ENCODE data around the gene FDX2. TPM values are rescaled to one million over a fixed set of nuclear protein-coding genes. Genes with fewer than 3 reads are reported as not detected.

The FDX2 gene
- total and polyA plus RNA-seq, 2 of the 13 experiments (the other 11 are each of a cell fraction or from before 2014, with no cell fraction given) = 21.0 to 24.7 TPM

GRCh38 chr19:10266706-10267105 is 49.1 kb downstream of the FDX2 start (continued):
- TF ChIP-seq KIAA2018 (CRISPR knock-in tag; IDR thresholded peaks at IDR 0.05; ENCODE audit: borderline replicate concordance) (no peak), TGIF2 (CRISPR knock-in tag; IDR thresholded peaks at IDR 0.05) (no peak), ZNF496 (CRISPR knock-in tag; IDR thresholded peaks at IDR 0.05; ENCODE audit: insufficient replicate concordance) (no peak), TCF7L2 (IDR thresholded peaks at IDR 0.05; ENCODE audit: low read depth, low read length) (no peak)

GRCh38 chr19:10262771-10263170 is 53.0 kb downstream of the FDX2 start:
- Histone ChIP-seq H3K9ac (ENCODE audit: insufficient read depth, low read depth, low read length) (no peak overlapping the region), H4K20me1 (ENCODE audit: insufficient read depth, low read length) (no peaks in the 10 kb centered on the region), H3K36me3 (replicated peaks in 1 of 2; ENCODE audit: control insufficient read depth in 1 of 2, insufficient read depth in 2 of 2, low read length in 2 of 2) (peaks cover 5 to 10% of the 10 kb centered on the region in 2 experiments; a peak in 4 of 5 replicates), H3K27ac (ENCODE audit: extremely low read length, insufficient read depth, low read length) (no peak overlapping the region), H3K27me3 (ENCODE audit: control insufficient read depth in 1 of 2, insufficient read depth in 2 of 2, low read length in 2 of 2) (no peaks in the 10 kb centered on the region), H3K79me2 (ENCODE audit: insufficient read depth, low read length) (no peaks in the 10 kb centered on the region), H3K4me2 (ENCODE audit: low read depth, low read length) (no peak overlapping the region), H3K4me1 (ENCODE audit: insufficient read depth, low read length) (peaks cover 45% of the 10 kb centered on the region), H3K4me3 (replicated peaks in 1 of 3; ENCODE audit: insufficient read depth in 1 of 3, low read depth in 2 of 3, low read length in 3 of 3) (no peak overlapping the region), H3K9me3 (ENCODE audit: low read length) (no peaks in the 10 kb centered on the region), H2AFZ (ENCODE audit: low read length) (no peak overlapping the region)
- intact Hi-C loops (cut with micrococcal nuclease; ENCODE audit: unreplicated experiment) = no loop called here
- 68% methylated on average over 7 of the region's 7 CpGs for WGBS (ENCODE audit: low lambda C conversion rate)
- in situ Hi-C loops (cut with HindIII; ENCODE audit: extremely low pct_ligation_motif_present, low pct_unique_long_range_greater_than_20kb) = no loop called here
- no peak for TF ChIP-seq KDM4B (CRISPR knock-in tag; IDR thresholded peaks at IDR 0.05)
- POLR2A ChIA-PET = interaction anchor here (0.7 to 1.2 kb wide), 2 partner anchors 8 to 24 kb away, joined by 3 to 4 read pairs; partner anchors contain the start of genes ICAM1 and ICAM4
- no TSS peak for BruUV-seq (replicated peaks)
- ATAC-seq = no peak
- CTCF ChIA-PET (ENCODE audit: low intra/inter-chr PET ratio, low total read pairs) = no interaction called here
- no peak for FAIRE-seq
- no peak for DNase-seq (ENCODE audit: low spot score)
